Heart left ventricle (tissue), 16 donors: ENCODE data around the gene GPX2. TPM values are rescaled to one million over a fixed set of nuclear protein-coding genes. Genes with fewer than 3 reads are reported as not detected.

ENCODE experiments used
- ATAC-seq, 4 donors: fragments of 200-7000 bp; cut with Tn5 transposase; one replicate each; pipeline ENCODE4 v1.9.1; 2020 to 2022; ENCODE audit warnings: moderate library complexity in 4 of 4, mild to moderate bottlenecking in 3 of 4, moderate number of reproducible peaks in 1 of 4
- DNase-seq, 5 donors: peaks; one replicate each; pipeline ENCODE4 v3.0.0-alpha.2; 2020
- H3K27ac ChIP-seq, 12 donors: fragments of 200-600 bp; sonication (generic) in 4 of 12; one replicate each; pipeline versions ENCODE4 v1.5.0 to v1.8.0; 2016 to 2022; ENCODE audit warnings: mild to moderate bottlenecking in 2 of 12
- H3K27me3 ChIP-seq, 9 donors: fragments of 200-600 bp; sonication (generic) in 2 of 9; one replicate each; pipeline versions ENCODE4 v1.5.1 to v1.8.0; 2016 to 2022; ENCODE audit warnings: mild to moderate bottlenecking in 3 of 9
- H3K36me3 ChIP-seq, 9 donors: fragments of 200-600 bp; sonication (generic) in 2 of 9; one replicate each; pipeline versions ENCODE4 v1.5.0 to v1.8.0; 2018 to 2022; ENCODE audit warnings: mild to moderate bottlenecking in 2 of 9
- H3K4me1 ChIP-seq, 12 donors: fragments of 200-600 bp; sonication (generic) in 4 of 12; one replicate each; pipeline versions ENCODE4 v1.5.0 to v1.8.0; 2016 to 2022; ENCODE audit warnings: mild to moderate bottlenecking in 3 of 12
- H3K4me3 ChIP-seq, 12 donors: fragments of 200-600 bp; sonication (generic) in 4 of 12; one replicate each; pipeline versions ENCODE4 v1.5.0 to v1.8.0; 2017 to 2022; ENCODE audit warnings: mild to moderate bottlenecking in 9 of 12, moderate library complexity in 4 of 12
- H3K9me3 ChIP-seq, 12 donors: fragments of 200-600 bp; sonication (generic) in 4 of 12; one replicate each; pipeline versions ENCODE4 v1.5.0 to v1.8.0; 2016 to 2022; ENCODE audit warnings: mild to moderate bottlenecking in 1 of 12
- CTCF ChIP-seq, 12 donors: fragments of 200-600 bp; sonication (generic) in 4 of 12; IDR thresholded peaks; one replicate each; pipeline versions ENCODE4 v1.5.0 to v1.8.0; 2018 to 2022; ENCODE audit warnings: antibody characterized with exemption in 12 of 12, mild to moderate bottlenecking in 5 of 12
- POLR2A ChIP-seq, 2 donors: fragments of 450-650 bp; IDR thresholded peaks; one replicate each; pipeline ENCODE4 v1.6.1; 2017; ENCODE audit warnings: antibody characterized with exemption in 2 of 2, mild to moderate bottlenecking in 2 of 2, moderate library complexity in 2 of 2
- WGBS, 4 donors: extraction: QIAGEN DNeasy Blood & Tissue Kit in 2 of 4; methylation state at CpG; one replicate each; pipeline versions ENCODE4 v1.1.5 to v1.1.7; 2013 to 2018; 5-methylcytosine and 5-hydroxymethylcytosine counted together
- intact Hi-C, 10 donors: fragments of 100-400 bp; cut with DNase I; formaldehyde crosslinking; loops; one replicate each; pipeline versions ENCODE4 v1.11.1 to v1.14.2; 2022
- polyA plus RNA-seq, 2 donors: library from polyadenylated mRNA; stranded (reverse); fragments of 200-250 nt; gene quantifications; one replicate each; pipeline ENCODE4 v1.2.3, GENCODE V29; 2013
- total RNA-seq, 9 donors: library from RNA; depleted of rRNA in 2 of 9; stranded (reverse); fragments of >200 nt in 2 of 9; fragmentation: NEBNext Ultra II Directional in 3 of 9; extraction: Animal tissue kit (Norgen Biotek cat#: 25700) in 3 of 9; gene quantifications; one replicate each; pipeline versions ENCODE4 v1.1.0 to v1.2.4, GENCODE V29; 2016 to 2023
- donor health status: ischemic (EF 13 %, LVEDD 7.1; RV severe dilation, severe dysfunction).
- donor health status: healthy with polysubstance abuse.
- donor health status: DM: no; HTN: yes; CAD: no.
- donor health status: DM: no; HTN: no; CAD: no.
- donor health status: ischemic (EF 25% LVEDD 6.9; RV normal size, moderate dysfunction).
- donor health status: ischemic (EF 25% LVEDD 5.7; RV mildly dilated, moderate dysfunction).
- donor health status: healthy.
- donor health status: DM: yes; HTN: yes; CAD: no.
- donor health status: ischemic (EF 35%, LVEDD 5.7; RV mildly dilated, moderate dysfunction).
- donor health status: nonischemic (EF 11% LVEDD 7.7; RV severe dilation, severe dysfunction).
- donor health status: DM: yes; HTN: yes; CAD: no.
- donor health status: PGD.
- donor health status: ischemic (EF 29% LVEDD 5.4; RV normal size, mild dysfunction).
- donor health status: nonischemic (EF 23%, LVEDD 6.1; RV moderate dilation, normal function).

GPX2 gene
- total and polyA plus RNA-seq, 11 donors: 0.26 TPM; not detected in 10

GRCh38 chr14:64968167-64968566, 25.6 kb upstream of the GPX2 start:
- intact Hi-C loops: no loop called here
- Histone ChIP-seq H3K4me1 (peaks cover 0 to 22% (median 9%) of the 10 kb centered on the region in 12 donors), H3K27me3 (no peaks in the 10 kb centered on the region), H3K36me3 (no peaks in the 10 kb centered on the region), H3K27ac (no peak overlapping the region), H3K4me3 (no peak overlapping the region), H3K9me3 (no peaks in the 10 kb centered on the region)
- no peak for DNase-seq
- TF ChIP-seq CTCF (IDR thresholded peaks at IDR 0.05) (no peak), POLR2A (IDR thresholded peaks at IDR 0.05) (no peak)
- WGBS, 4 donors: 87 to 90% (median 88%) methylated on average over 7 of the region's 7 CpGs
- no peak for ATAC-seq

GRCh38 chr14:64966976-64967375, 24.4 kb upstream of the GPX2 start:
- Histone ChIP-seq H3K27me3 (no peaks in the 10 kb centered on the region), H3K4me3 (no peak overlapping the region), H3K27ac (no peak overlapping the region), H3K4me1 (peaks cover 0 to 17% (median 7%) of the 10 kb centered on the region in 12 donors), H3K36me3 (no peaks in the 10 kb centered on the region), H3K9me3 (no peaks in the 10 kb centered on the region)
- DNase-seq: no peak
- 50 to 97% (median 94%) methylated on average over 2 of the region's 2 CpGs for WGBS, 4 donors
- no peak for TF ChIP-seq CTCF (IDR thresholded peaks at IDR 0.05)
- no peak for TF ChIP-seq POLR2A (IDR thresholded peaks at IDR 0.05)
- intact Hi-C loops: no loop called here
- ATAC-seq: no peak

GRCh38 chr14:64965356-64966000, 22.9 kb upstream of the GPX2 start:
- Histone ChIP-seq H3K27ac (no peak overlapping the region), H3K4me1 (peaks cover 0 to 13% (median 2%) of the 10 kb centered on the region in 12 donors), H3K9me3 (no peaks in the 10 kb centered on the region), H3K27me3 (no peaks in the 10 kb centered on the region), H3K4me3 (no peak overlapping the region), H3K36me3 (no peaks in the 10 kb centered on the region)
- WGBS, 4 donors: 87 to 92% (median 88%) methylated on average over 15 of the region's 15 CpGs
- ATAC-seq: no peak
- DNase-seq: no peak
- intact Hi-C loops: no loop called here
- TF ChIP-seq POLR2A (IDR thresholded peaks at IDR 0.05): no peak
- no peak for TF ChIP-seq CTCF (IDR thresholded peaks at IDR 0.05)

- intact Hi-C loops: no loop called here
- Histone ChIP-seq H3K36me3 (no peaks in the 10 kb centered on the region), H3K27me3 (no peaks in the 10 kb centered on the region), H3K4me3 (no peak overlapping the region), H3K9me3 (no peaks in the 10 kb centered on the region), H3K27ac (no peak overlapping the region), H3K4me1 (peaks cover 0 to 15% (median 2%) of the 10 kb centered on the region in 12 donors)
- DNase-seq: no peak
- 47 to 56% (median 50%) methylated on average over 1 of the region's 1 CpG for WGBS, 4 donors
- TF ChIP-seq POLR2A (IDR thresholded peaks at IDR 0.05) (no peak), CTCF (IDR thresholded peaks at IDR 0.05) (no peak)
- no peak for ATAC-seq
These were observed 21.1 kb upstream of the GPX2 start for GRCh38 chr14:64963611-64964010.
